Retinal pigment epithelial cell (primary cell): ENCODE data around the gene ARHGEF16.
A peak's percentile ranks its signal among the peaks of the same experiment; 100 is the strongest.

Experiments used
- DNase-seq: peaks from one replicate; pipeline ENCODE4 v3.0.0-alpha.2; 2010; ENCODE audit warnings: low read depth
- H3K4me3 ChIP-seq: 2 replicates; pipeline ENCODE4 v1.5.1; 2011; ENCODE audit warnings: mild to moderate bottlenecking, low read length, control low read depth, moderate library complexity
- TF ChIP-seq, protein P1 (sequence below): conservative IDR thresholded peaks from 2 replicates; pipeline ENCODE4 v1.5.1; 2011; ENCODE audit warnings: low read depth, low read length, control low read depth, inconsistent platforms

ARHGEF16 gene

DNA sequence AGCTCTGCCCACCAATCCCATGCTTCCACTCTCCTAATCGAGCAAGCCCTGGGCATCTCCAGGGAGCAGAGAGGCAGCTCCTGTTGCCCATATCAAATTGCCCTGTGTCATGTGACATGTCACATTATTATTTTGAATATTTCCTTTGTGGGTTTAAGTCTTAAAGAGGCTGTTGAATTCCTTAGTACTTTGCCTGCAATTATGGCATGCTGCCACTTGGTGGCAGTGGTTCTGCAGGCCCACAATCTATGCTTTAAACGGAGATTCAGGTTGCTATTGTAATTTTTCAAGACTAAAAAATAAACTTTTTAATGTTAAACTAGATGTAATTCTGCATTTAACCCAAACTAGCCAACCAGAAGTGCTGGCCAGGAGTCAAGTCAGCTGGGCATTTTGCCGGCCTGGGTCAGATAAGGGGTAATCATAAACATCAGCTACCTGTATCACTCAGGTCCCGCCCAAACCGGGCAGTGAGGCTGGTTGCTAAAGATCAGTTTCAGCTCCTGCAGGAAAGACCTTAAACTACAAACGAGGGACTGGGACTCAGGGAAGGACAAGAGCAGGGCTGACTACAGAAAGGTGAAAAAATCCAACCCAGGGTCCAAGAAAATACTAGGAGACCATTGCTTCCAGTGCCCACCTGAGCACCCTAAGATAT is 37.3 kb upstream of the ARHGEF16 start:
- no peak for DNase-seq
- TF ChIP-seq, protein P1, sequence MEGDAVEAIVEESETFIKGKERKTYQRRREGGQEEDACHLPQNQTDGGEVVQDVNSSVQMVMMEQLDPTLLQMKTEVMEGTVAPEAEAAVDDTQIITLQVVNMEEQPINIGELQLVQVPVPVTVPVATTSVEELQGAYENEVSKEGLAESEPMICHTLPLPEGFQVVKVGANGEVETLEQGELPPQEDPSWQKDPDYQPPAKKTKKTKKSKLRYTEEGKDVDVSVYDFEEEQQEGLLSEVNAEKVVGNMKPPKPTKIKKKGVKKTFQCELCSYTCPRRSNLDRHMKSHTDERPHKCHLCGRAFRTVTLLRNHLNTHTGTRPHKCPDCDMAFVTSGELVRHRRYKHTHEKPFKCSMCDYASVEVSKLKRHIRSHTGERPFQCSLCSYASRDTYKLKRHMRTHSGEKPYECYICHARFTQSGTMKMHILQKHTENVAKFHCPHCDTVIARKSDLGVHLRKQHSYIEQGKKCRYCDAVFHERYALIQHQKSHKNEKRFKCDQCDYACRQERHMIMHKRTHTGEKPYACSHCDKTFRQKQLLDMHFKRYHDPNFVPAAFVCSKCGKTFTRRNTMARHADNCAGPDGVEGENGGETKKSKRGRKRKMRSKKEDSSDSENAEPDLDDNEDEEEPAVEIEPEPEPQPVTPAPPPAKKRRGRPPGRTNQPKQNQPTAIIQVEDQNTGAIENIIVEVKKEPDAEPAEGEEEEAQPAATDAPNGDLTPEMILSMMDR, result peak; percentile 58
- no peak overlapping the region for H3K4me3 ChIP-seq

DNA sequence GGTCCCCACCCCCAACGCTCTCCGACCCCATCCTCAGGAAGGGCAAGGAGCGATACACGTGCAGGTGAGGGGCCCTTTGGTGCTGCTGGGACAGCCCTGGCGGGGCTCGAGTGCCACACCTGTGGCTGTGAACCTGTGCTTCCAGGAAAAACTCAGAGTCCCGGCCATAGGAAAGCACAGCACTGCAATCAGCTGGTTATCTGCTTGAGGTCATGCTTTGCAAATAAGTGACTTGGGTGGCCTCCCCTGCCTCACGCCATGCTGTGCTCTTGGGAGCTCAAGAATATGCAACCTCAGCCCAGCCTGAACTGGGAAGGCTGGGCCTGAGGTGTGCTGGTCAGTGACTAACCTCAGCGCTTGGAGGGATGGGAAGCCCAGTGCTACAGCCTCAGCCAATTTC is 36.5 kb upstream of the ARHGEF16 start:
- DNase-seq, result no peak
- TF ChIP-seq, protein P1, result no peak
- no peak overlapping the region for H3K4me3 ChIP-seq

DNA sequence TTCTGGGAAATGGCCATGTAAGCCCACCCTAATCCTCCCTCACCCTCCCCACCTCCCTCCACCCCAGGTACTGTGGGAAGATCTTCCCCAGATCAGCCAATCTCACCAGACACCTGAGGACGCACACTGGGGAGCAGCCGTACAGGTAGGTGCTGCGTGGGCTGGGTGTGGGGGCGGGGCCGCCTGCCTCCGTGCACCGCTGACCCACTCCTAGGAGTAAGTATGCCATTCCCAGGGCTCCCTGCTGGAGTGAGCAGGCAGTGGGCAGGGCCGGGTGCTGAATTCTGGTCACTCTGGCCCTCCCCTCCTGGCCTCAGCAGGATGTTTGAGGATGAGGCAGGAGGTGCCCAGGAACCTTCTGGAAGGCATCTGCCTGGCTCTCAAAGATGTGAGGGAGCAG is 35.9 kb upstream of the ARHGEF16 start:
- TF ChIP-seq, protein P1, result no peak
- H3K4me3 ChIP-seq, result no peak overlapping the region
- no peak for DNase-seq

DNA sequence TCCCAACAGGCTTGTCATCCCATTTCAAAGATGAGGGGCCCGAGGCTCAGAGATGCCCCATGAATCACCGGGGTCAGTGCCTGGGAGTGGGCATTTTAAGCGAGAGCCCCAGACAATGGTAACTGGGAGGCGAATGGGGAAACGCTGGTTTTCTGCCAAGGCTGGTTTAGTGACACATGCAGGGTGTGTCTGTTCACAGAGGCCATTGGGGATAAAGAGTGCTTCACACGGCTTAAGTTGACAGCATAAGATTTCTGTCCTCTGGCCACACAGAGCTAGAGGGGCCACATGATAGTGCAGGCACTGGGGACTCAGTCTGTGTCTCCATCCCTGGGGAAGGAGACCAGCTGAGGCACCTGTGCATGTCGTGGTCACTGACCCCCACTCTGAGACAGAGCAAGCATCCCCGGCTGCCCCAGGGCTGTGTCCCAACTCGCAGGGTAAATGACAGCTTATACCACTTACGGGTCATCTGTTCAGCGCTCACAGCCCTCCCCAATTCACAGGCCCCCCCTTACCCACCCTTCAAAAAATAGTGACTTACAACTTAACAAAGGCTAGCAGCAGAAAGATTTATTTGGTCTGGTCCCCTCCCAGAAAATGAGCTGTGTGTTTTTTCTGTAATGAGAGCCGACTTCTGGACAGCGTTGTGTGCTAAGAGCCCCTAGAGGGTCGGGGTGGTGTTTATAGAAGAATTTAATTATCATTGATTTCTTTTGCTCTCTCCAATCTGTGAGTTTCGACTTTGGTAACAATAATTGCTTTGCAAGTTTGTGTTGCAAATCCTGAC is 34.9 kb upstream of the ARHGEF16 start:
- no peak overlapping the region for H3K4me3 ChIP-seq
- TF ChIP-seq, protein P1, result no peak
- no peak for DNase-seq

DNA sequence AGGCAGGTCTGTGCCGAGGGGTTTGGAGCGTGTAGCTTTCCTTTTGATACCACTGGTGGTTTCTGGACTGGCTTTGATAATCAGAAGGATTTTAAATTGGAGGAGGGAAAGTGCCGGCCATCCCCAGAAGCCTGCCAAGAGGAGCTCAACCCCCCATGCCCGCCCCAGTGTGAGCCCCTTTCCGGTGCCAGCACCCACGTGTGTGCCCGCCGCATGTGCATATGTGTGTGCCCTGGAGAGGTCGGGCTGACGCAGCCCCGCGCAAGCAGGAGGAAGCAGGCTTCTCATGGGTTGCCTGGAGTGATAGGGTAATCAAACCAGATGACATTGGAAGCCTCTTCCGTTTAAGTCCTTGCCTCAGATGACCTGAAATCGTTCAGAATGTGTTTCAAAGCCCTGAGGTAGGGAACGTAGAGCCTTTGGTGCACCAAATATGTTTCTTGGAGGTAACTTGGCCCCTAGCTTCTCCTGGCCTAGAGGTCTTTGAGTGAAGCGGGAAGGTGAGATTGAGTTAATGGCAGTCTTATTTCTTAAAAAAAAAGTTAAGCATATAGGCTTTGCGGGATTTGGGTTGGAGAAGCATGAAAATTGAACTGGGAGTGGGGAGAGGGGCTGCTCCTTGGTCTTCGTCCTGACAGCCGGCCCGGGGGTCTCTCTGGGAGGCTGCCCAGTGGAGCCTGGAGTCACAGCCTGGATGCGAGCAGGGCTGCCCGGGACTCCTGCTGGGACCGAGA is 34.1 kb upstream of the ARHGEF16 start:
- no peak for DNase-seq
- H3K4me3 ChIP-seq, result no peak overlapping the region
- TF ChIP-seq, protein P1, result no peak

DNA sequence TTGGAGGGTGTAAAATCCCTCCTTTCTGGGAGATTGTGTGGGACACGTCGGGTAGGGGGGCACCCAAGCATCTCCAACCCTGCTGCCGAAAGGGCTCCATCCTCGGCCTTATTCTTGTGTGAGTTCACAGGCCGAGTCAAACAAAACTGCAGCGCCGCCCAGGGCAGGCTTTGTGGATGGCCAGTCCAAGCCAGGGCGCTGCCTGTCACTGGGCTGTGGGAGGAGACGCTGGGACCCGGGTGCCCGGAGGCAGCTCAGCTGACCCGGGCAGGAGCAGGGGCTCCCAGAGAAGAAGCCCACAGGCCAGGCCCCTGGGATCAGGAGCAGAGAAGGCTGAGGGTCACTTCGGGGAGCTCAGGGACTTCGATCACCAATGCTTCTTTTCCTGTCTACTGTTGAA is 31.8 kb upstream of the ARHGEF16 start:
- no peak for DNase-seq
- no peak overlapping the region for H3K4me3 ChIP-seq
- TF ChIP-seq, protein P1, result no peak
